M059J (cell line): ENCODE data around the gene HES3. TPM values are rescaled to one million over a fixed set of nuclear protein-coding genes. Genes with fewer than 3 reads are reported as not detected.
A peak's percentile ranks its signal among the peaks of the same experiment; 100 is the strongest.

Source experiments
- DNase-seq: peaks from one replicate; pipeline ENCODE4 v3.0.0-alpha.2; 2012; ENCODE audit warnings: low read depth
- total RNA-seq: library from RNA; depleted of rRNA; stranded (reverse); fragments of >200 nt; shearing (Covaris generic); gene quantifications from 2 replicates; pipeline ENCODE4 v1.2.3, GENCODE V29; 2014

The HES3 gene
- total RNA-seq, 1 experiment from 2014 or later: not detected

GRCh38 chr1:6262555-6263420 lies 18.8 kb downstream of the HES3 start:
- DNase-seq: no peak

GRCh38 chr1:6263716-6264115 lies 19.7 kb downstream of the HES3 start:
- DNase-seq: no peak

DNA sequence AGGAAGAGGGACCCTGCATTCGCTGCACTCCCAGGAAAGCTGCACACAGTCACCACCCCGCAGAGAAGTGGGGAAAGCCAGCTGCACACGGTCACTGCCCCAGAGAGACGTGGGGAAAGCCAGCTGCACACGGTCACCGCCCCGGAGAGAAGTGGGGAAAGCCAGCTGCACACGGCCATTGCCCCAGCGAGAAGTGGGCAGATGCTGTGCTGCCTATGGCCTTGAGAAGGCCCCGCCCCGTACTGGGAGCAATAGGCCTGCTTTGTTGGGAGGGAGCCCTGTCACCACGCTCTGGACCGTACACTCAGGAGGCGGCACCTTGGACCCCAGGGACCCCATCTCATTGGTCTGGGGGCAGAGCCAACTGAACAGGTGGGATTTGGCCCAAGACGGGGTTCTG lies 21.2 kb downstream of the HES3 start:
- no peak for DNase-seq

GRCh38 chr1:6266641-6267040 lies 22.7 kb downstream of the HES3 start:
- no peak for DNase-seq

DNA sequence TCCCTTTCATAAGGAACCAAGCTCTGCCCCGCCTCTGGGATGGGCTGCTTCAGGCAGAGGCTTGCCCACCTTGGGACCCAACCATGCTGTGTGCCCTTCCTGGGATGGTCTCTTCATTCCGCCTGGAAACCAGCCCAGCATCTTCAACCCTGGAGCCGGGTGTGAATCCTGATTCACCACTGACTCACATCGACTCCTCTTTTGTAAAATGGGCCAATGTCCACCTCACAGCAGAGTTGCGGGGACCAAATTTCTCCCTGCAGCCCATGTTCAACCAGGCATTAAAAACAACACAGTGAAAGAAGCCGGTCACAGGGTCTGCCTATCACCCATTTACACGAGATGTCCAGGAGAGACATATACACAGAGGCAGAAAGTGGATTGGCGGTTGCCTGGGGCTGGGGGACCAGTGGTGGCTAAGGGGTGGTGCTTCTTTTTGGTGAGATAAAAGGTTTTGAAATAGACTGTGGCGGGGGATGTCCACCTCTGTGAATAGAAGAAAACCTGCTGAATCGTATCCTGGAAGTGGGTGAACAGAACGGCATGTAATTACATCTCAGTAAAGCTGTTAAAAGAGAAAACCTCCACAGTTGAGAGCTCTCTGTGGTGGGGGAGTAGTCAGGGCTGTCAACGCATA lies 23.8 kb downstream of the HES3 start:
- DNase-seq: no peak

GRCh38 chr1:6268415-6268814 lies 24.4 kb downstream of the HES3 start:
- no peak for DNase-seq

DNA sequence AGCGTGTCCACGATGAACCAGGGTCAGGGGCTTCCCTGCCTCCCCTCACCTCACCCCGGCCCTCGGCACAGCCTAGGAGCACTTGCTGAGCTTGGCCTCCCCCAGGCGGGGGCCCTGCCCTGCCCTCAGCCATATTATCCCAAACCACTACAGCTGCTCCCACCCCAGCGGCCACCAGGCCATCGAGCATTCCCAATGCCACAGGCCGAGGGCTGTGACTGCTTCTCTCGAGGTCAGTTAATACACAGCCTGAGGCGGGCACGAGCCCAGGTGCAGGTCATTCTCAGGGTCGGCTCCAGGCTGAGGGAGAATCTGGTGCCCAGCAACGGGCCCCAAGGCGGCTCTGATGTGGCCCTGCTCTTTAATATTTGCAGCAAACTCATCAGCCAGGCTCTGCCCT lies 25.3 kb downstream of the HES3 start:
- no peak for DNase-seq

GRCh38 chr1:6269720-6270400 lies 25.9 kb downstream of the HES3 start:
- no peak for DNase-seq

GRCh38 chr1:6270401-6270800 lies 26.4 kb downstream of the HES3 start:
- DNase-seq: no peak

GRCh38 chr1:6271006-6271405 lies 27.0 kb downstream of the HES3 start:
- DNase-seq: no peak

DNA sequence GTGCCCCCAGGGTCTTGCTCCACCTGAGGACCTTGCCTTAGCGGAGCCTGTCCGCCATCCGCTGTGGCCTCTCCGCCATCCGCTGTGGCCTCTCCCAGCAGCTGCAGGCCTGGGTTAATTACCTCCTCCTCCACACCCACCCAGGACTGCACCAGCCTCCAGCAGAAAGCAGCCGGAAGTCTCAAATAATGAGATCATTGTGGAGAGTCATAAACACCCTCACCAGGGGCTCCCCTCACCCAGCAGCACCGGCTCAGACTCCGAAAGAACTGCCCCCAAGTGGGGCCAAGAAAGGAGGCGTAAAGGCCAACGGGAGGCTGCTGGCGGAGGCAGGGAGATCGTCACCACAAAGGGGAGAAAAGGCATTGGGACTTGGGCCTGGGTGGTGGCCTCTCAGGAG lies 27.6 kb downstream of the HES3 start:
- no peak for DNase-seq

- no peak for DNase-seq
Observed at GRCh38 chr1:6272452-6272851, 28.5 kb downstream of the HES3 start.

DNA sequence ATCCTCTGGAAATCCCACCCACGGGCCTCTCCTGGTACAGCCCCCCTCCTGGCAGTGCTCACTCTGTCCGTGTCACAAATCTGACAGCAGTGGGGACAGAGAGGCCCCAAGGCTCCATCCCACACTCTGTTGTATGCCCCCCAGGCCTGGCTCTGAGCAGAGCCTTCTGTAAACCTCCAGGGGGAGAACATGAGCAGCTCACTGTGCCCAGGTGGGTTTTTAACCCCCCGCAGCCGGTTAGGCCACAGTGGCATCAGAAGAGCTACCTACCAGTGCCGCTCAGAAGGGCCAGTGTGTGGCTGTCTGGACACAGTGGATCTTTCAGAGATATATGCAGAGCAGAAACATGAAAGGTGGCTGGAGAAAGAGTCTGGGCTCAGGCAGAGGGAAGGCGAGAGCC lies 28.9 kb downstream of the HES3 start:
- no peak for DNase-seq

DNA sequence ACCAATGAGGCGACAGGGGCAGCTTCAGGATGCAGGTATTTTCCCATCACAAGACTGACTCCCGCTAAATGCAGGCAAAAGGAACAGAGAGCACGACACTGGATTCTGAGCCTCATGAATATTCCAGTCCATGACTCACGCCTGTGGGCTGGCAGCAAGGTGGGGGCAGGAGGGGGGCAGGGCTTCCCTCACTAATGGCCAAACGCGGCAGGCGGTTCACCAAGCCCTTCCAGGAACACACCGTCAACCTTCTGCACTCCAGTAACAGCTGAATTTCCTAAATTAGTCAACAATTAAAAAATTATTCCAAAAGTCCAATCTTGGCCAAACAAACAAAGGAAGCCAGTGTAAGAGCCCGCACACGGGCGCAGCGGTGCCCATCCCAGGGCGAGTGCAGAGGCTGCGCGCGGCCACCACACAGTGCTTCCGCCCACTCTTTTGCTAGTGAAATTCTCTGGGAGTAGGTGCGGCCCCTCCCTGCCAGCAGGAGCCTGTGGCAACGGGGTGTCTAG lies 29.5 kb downstream of the HES3 start:
- peak; percentile 87 for DNase-seq

- no peak for DNase-seq
Observed at GRCh38 chr1:6274102-6274501, 30.1 kb downstream of the HES3 start.

GRCh38 chr1:6274622-6275139 lies 30.7 kb downstream of the HES3 start:
- DNase-seq: no peak

DNA sequence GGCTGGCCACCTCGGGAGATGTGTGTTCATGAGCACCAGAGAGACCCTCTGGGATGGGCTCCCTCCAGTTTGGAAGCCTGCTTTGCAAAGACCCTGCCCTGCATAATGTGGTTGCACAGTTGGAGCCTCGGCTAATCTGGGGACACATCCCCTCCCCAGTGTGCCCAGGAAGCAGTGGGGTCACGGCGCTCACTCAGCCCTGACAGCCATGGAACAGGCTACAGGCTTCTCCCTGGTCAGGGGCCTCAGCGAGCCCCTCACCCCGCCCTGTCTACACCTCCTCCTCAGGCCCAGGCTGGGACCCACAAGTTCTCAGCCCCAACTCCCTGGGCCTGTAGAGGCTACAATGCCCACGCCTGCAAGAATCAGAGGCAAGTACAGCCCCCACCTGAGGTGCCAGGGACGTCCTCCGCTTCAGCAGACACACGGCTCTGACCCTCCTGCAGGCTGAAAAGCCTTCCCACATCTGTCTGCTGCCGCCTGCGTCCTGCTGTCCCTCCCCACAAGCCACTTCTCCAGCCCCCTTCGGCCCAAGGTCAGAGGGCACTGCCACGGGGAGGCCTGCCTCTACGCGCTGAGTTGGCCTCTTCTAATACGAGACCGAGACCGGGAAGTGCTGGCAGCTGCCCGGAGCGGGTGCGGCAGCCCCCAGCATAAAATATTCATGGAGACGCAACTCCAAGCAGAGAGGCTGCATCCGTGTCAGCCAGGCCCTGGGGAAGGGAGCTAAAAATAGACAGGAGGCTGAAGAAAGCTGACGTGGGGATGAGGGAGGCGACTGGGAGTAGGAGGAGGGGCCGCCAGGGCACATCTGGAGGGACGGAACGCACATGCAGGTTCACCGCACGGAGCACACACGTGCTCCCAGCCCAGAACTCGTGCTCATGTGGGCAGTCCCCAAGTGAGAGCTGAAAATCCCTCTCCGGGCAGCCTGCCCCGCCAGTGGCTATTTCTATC lies 32.1 kb downstream of the HES3 start:
- no peak for DNase-seq

DNA sequence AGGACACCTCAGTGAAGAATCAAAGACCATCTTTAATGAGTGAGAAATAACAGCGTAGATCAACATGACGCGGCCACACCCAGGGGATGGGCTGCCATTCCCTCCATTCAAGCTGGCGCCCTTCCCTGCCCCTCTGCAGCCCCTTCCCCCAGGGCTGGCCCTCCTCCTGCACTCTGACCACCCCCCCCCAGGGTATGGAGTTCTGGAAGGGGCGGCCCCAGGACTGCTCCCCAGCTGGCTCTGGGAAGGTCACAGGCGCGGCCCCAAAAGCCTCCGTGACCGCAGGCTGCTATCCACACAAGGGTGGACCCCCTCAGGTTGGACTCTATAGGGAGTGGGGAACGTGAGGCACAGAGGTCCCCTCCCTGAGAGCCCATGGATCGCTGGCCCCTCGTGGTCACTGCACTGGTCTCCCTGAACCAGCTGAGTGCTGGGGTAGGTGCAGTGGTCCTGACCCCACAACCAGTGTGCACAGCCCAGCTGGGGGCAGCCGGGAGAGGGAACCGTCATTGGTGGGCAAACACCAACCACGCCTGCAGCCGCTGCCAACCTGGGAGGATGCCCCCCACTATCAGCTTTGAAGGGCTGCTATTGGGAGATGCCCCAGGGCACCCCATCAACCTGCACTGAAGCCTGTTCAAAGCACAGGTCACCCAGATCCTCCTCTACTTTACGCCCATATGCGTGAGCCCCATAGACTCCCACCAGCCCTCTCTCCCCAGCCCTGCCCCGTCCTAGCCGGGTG lies 33.0 kb downstream of the HES3 start:
- no peak for DNase-seq

GRCh38 chr1:6278263-6278662 lies 34.3 kb downstream of the HES3 start:
- no peak for DNase-seq

GRCh38 chr1:6279066-6279465 lies 35.1 kb downstream of the HES3 start:
- DNase-seq: no peak
